ENCODE results near the gene CNTFR.

- TF ChIP-seq CTCF (IDR thresholded peaks at IDR 0.05) (no peak), POLR2A (IDR thresholded peaks at IDR 0.05) (no peak)
Observed at GRCh38 chr9:34541540-34541939, 48.0 kb downstream of the CNTFR start.
